IPS-18a (cell line): ENCODE results near the gene CDK19.
"Not testable (repeated sequence)": the region's sequence is repeated elsewhere in the genome, so short reads cannot be mapped to it uniquely, and the experiment has no call there.

Source experiments
- H3K27ac ChIP-seq: one replicate; pipeline ENCODE4 v1.5.1; 2013; ENCODE audit warnings: low read length
- H3K27me3 ChIP-seq: one replicate; pipeline ENCODE4 v1.6.1; 2013; ENCODE audit warnings: mild to moderate bottlenecking, low read length; ENCODE audit not compliant: control insufficient read depth, insufficient read depth
- H3K36me3 ChIP-seq: one replicate; pipeline ENCODE4 v1.6.1; 2013; ENCODE audit warnings: low read depth, low read length; ENCODE audit not compliant: control insufficient read depth
- H3K4me1 ChIP-seq: one replicate; pipeline ENCODE4 v1.6.1; 2013; ENCODE audit warnings: low read depth, low read length; ENCODE audit not compliant: control insufficient read depth
- H3K4me3 ChIP-seq: one replicate; pipeline ENCODE4 v1.5.1; 2013; ENCODE audit warnings: low read length
- H3K9ac ChIP-seq: one replicate; pipeline ENCODE4 v1.6.1; 2013; ENCODE audit warnings: mild to moderate bottlenecking, low read length, moderate library complexity
- H3K9me3 ChIP-seq: one replicate; pipeline ENCODE4 v1.6.1; 2013; ENCODE audit warnings: low read depth, low read length; ENCODE audit not compliant: control insufficient read depth

CDK19 gene

GRCh38 chr6:110781522-110782214, 33.6 kb downstream of the CDK19 start:
- Histone ChIP-seq H3K9me3 (no peaks in the 10 kb centered on the region), H3K9ac (no peak overlapping the region), H3K4me3 (no peak overlapping the region), H3K4me1 (no peaks in the 10 kb centered on the region), H3K27ac (no peak overlapping the region), H3K27me3 (no peaks in the 10 kb centered on the region), H3K36me3 (no peaks in the 10 kb centered on the region)

GRCh38 chr6:110778333-110778732, 36.9 kb downstream of the CDK19 start:
- H3K4me1 ChIP-seq, result no peaks in the 10 kb centered on the region
- no peaks in the 10 kb centered on the region for H3K9me3 ChIP-seq
- no peaks in the 10 kb centered on the region for H3K36me3 ChIP-seq
- no peaks in the 10 kb centered on the region for H3K27me3 ChIP-seq
- no peak overlapping the region for H3K4me3 ChIP-seq
- H3K9ac ChIP-seq, result no peak overlapping the region
- no peak overlapping the region for H3K27ac ChIP-seq

- Histone ChIP-seq H3K9ac (no peak overlapping the region), H3K4me1 (no peaks in the 10 kb centered on the region), H3K27me3 (no peaks in the 10 kb centered on the region), H3K27ac (no peak overlapping the region), H3K9me3 (no peaks in the 10 kb centered on the region), H3K4me3 (no peak overlapping the region), H3K36me3 (no peaks in the 10 kb centered on the region)
Measured at GRCh38 chr6:110777636-110778035, 37.6 kb downstream of the CDK19 start.

DNA sequence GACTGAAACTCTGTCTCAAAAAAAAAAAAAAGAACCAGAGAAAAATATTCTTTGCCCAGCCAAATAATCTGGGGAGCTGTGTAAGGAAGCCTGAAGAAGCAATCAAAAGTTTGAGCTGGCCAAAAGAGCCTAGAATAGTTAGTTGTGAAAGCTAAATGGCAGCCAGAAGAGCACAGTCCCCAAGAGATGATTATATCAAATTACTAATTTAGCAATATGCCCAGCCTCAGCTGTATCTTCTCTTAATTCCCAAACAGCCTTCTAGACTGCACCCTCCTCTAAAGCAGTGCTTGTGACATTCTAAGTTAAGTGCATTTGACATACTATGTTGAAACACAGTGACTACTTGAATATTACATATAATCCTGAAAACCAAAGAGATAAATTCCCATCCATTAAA, 38.9 kb downstream of the CDK19 start:
- no peak overlapping the region for H3K27ac ChIP-seq
- peaks cover 2% of the 10 kb centered on the region for H3K4me1 ChIP-seq
- H3K36me3 ChIP-seq, result no peaks in the 10 kb centered on the region

GRCh38 chr6:110769923-110770322, 45.3 kb downstream of the CDK19 start:
- H3K27ac ChIP-seq, result no peak overlapping the region
- no peak overlapping the region for H3K4me3 ChIP-seq
- H3K4me1 ChIP-seq, result peaks cover 3% of the 10 kb centered on the region
- H3K27me3 ChIP-seq, result no peaks in the 10 kb centered on the region
- H3K36me3 ChIP-seq, result no peaks in the 10 kb centered on the region
- H3K9me3 ChIP-seq, result no peaks in the 10 kb centered on the region
- H3K9ac ChIP-seq, result no peak overlapping the region

More for the DNA sequence above, 38.9 kb downstream of the CDK19 start:
- H3K27me3 ChIP-seq, result no peaks in the 10 kb centered on the region
- H3K4me3 ChIP-seq, result no peak overlapping the region
- no peak overlapping the region for H3K9ac ChIP-seq
- no peaks in the 10 kb centered on the region for H3K9me3 ChIP-seq

- no peak overlapping the region for H3K27ac ChIP-seq
- H3K4me1 ChIP-seq, result peaks cover 3% of the 10 kb centered on the region
- H3K9me3 ChIP-seq, result no peaks in the 10 kb centered on the region
- H3K27me3 ChIP-seq, result no peaks in the 10 kb centered on the region
- H3K9ac ChIP-seq, result no peak overlapping the region
- no peaks in the 10 kb centered on the region for H3K36me3 ChIP-seq
- no peak overlapping the region for H3K4me3 ChIP-seq
Measured at GRCh38 chr6:110768057-110768456, 47.2 kb downstream of the CDK19 start.

GRCh38 chr6:110761371-110761770, 53.9 kb downstream of the CDK19 start:
- Histone ChIP-seq H3K4me3 (no peak overlapping the region), H3K9ac (no peak overlapping the region), H3K27ac (no peak overlapping the region), H3K4me1 (no peaks in the 10 kb centered on the region), H3K36me3 (no peaks in the 10 kb centered on the region), H3K9me3 (no peaks in the 10 kb centered on the region), H3K27me3 (no peaks in the 10 kb centered on the region)

- Histone ChIP-seq H3K36me3 (no peaks in the 10 kb centered on the region), H3K4me1 (no peaks in the 10 kb centered on the region), H3K27ac (no peak overlapping the region), H3K4me3 (no peak overlapping the region), H3K27me3 (no peaks in the 10 kb centered on the region), H3K9me3 (no peaks in the 10 kb centered on the region), H3K9ac (no peak overlapping the region)
Measured at GRCh38 chr6:110760589-110760988, 54.7 kb downstream of the CDK19 start.

- H3K9me3 ChIP-seq, H3K9ac ChIP-seq, H3K36me3 ChIP-seq, H3K27ac ChIP-seq, H3K27me3 ChIP-seq, H3K4me1 ChIP-seq, H3K4me3 ChIP-seq: not testable (repeated sequence)
Measured at GRCh38 chr6:110760098-110760497, 55.2 kb downstream of the CDK19 start.

DNA sequence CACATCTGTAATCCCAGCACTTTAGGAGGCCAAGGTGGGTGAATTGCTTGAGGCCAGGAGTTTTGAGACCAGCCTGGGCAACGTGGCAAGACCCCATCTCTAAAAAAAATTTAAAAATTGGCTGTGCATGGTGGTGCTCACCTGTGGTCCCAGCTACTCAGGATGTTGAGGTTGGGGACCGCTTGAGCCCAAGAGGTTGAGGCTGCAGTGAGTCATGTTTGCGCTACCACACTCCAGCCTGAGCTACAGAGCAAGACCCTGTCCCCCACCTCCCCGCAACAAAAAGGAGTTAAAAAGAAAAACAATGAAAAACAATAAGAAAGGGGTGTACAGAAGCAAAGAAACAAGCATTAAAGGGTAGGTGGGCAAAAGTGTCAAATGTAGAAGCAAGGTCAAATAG, 57.3 kb downstream of the CDK19 start:
- Histone ChIP-seq H3K9me3 (no peaks in the 10 kb centered on the region), H3K27ac (no peak overlapping the region), H3K9ac (no peak overlapping the region), H3K36me3 (no peaks in the 10 kb centered on the region), H3K27me3 (no peaks in the 10 kb centered on the region), H3K4me3 (no peak overlapping the region), H3K4me1 (no peaks in the 10 kb centered on the region)

DNA sequence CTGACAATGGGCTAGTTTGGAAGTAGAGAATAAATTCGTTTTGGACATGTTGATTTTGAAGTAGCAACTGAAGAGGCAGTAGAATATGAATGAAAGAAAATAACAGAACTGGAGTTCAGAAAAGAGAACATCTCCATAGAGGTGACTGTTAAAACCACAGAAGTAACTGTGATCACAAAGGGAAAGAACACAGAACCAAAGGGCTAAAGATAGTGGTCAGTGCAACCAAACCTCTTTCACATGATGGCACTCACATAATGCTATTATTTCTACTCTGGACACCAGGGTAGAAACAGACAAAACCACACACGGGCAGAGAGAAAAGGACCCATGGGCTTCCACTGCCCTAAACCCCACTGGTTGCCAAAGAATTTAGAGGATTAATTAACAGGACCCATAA, 58.5 kb downstream of the CDK19 start:
- no peaks in the 10 kb centered on the region for H3K4me1 ChIP-seq
- H3K9ac ChIP-seq, result no peak overlapping the region
- H3K27ac ChIP-seq, result no peak overlapping the region
- H3K27me3 ChIP-seq, result no peaks in the 10 kb centered on the region
- no peak overlapping the region for H3K4me3 ChIP-seq
- no peaks in the 10 kb centered on the region for H3K9me3 ChIP-seq
- no peaks in the 10 kb centered on the region for H3K36me3 ChIP-seq

GRCh38 chr6:110755411-110755834, 59.8 kb downstream of the CDK19 start:
- no peaks in the 10 kb centered on the region for H3K9me3 ChIP-seq
- no peaks in the 10 kb centered on the region for H3K36me3 ChIP-seq
- H3K4me1 ChIP-seq, result no peaks in the 10 kb centered on the region
- H3K9ac ChIP-seq, result no peak overlapping the region
- H3K27ac ChIP-seq, result no peak overlapping the region
- no peaks in the 10 kb centered on the region for H3K27me3 ChIP-seq
- H3K4me3 ChIP-seq, result no peak overlapping the region
